SH-SY5Y (cell line): Measurements from ENCODE around the gene ABLIM2.

ENCODE experiments used
- GATA2 ChIP-seq: IDR thresholded peaks from 2 replicates; pipeline ENCODE4 v1.6.1; 2011; ENCODE audit warnings: mild to moderate bottlenecking, low read depth, low read length
- GATA3 ChIP-seq: IDR thresholded peaks from 2 replicates; pipeline ENCODE4 v1.6.1; 2011; ENCODE audit warnings: low read depth, mild to moderate bottlenecking, low read length, moderate library complexity

Gene ABLIM2

DNA sequence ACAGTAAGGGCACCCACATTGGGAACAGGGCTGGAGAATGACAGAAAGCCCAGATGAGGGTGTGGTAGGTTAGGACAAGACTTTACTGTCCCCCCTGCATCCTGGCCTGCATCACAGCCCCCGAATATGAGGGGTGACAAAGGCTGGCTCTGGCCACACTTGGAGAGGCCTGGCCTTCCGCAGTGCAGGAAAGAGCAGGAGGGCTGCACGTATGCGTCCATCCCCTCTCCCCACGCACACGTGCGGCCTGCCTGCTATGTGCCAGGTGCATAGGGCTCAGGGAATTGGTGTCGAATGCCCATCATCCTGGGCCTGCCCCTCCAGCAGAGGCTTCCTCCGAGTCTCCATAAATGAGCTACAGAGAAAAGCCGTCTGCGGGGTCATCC, 80.5 kb downstream of the ABLIM2 start:
- TF ChIP-seq GATA3 (no peak), GATA2 (no peak)

DNA sequence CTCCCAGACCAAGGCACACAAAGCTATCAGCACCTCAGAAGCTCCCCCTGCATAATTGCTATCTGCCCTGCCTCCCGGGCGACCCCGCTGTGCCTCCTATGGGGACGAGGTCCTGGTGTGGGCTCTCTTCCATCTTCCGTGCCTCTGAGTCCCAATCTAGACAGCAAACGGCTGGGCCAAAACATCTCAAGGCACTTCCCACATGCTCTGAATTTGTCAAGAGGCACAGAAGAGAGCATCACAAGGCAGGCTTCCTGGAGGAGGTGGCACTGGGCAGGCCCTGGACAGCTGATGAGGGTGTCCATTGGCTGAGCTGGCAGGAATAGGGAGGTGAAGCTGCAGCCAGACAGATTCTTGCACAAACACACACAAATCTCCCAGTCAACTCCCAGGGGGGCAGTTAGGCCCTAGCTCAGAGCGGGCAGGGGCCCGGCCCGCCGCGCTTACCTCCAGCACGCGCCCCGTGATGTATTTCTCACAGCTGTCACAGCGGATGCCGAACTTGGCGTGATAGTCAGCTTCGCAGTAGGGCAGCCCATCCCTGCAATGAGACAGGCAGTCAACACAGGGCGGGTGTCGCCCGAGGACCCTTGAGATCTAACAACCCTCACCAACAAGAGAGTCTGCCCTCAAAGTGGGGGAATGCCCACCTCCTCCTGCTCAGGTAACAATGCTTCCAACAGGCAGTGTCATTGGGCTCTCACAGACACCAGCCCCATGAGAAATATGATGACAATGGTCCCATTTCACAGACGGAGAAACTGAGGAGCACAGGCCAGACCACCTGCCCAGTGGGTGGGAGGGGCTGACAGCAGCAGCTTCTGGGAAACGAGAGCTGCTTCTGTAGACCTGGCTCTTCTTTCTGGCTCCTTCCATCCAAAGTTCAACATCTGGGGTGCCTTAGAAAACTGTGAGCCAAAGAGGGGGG, 81.2 kb downstream of the ABLIM2 start:
- TF ChIP-seq GATA3 (no peak), GATA2 (no peak)

DNA sequence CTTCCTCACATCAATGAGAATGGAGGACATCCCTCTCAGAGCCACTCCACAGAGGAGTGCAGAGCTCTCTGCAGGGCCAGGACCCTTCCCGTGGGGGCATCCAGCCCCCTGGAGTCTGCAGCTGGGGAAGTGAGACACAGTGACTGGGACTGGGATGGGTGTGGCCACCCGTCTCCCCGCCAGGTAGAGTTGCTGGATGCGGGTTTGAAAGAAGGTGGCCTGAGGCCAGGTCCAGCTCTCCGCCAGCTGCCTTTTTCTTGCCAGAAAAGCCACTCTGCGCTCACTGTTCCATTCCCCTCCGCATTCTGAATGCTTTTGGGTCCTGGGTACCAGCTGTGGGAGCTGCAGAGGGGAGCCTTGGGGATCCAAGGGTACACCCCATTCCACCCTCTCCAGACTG, 82.6 kb downstream of the ABLIM2 start:
- no peak for TF ChIP-seq GATA2
- TF ChIP-seq GATA3, result no peak

DNA sequence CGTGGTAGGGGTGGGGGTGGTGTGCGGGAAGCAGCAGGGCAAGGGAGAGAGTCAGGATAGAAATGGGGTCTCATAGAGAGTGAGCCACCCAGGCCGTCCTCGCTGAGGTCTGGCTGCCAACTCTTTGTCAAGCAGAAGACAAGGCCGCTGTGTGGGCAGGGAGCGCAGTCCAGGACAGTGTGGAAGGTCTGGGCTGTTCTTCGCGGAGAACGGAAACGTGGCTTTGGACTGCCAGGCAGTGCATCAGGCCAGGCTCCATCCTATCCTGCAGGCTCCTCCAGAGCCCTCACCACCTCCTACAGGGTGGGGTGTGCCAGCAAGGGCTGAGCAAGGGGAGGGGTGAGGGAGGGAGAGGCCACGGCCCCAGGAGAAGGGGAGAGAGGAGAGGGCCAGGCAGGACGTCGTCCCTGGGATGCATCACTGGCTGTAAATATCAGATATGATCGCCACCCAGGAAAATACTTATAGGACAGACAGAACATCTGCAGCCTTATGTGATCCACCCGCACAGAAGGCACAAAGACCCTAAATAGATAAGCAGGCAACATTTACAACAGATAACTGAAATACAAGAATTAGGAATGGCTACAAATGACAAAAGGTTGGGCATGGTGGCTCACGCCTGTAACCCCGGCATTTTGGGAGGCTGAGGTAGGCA, 85.3 kb downstream of the ABLIM2 start:
- TF ChIP-seq GATA2 (peak; percentile 79), GATA3 (no peak)

DNA sequence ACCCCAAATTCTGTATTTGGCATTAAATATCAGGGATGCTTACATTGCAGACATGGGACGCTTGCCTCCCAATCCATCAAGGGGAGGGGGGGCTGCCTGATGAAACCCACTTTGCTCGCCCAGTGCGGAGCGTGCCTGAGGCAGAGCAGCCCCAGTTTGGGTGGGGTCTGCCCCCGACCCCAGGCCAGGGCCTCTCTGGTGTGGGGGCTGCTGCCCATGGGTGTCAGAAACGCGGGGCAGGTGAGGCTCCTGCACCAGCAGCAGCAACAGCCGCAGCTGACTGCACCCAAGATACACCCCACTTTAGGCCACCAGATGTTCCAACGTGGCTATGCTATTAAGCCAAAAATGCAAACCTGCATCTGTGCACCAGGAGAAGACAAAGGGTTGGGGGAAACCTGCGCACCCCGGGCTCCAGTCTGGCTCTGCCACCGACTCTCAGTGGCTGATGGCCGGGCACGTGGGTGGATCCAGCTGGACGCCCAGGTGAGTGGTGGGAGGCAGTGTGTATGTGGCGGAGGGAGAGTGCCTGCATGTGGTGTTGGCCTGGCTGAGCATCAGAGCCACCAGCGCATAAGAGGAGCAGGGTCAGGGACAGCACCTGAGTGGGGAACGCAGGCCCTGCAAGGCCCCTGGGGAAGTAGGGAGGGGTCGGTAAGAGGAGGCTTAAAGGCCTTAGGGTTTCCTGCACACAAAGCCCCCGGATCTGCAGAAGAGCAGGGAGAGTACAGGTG, 86.2 kb downstream of the ABLIM2 start:
- TF ChIP-seq GATA3, result no peak
- TF ChIP-seq GATA2, result no peak

DNA sequence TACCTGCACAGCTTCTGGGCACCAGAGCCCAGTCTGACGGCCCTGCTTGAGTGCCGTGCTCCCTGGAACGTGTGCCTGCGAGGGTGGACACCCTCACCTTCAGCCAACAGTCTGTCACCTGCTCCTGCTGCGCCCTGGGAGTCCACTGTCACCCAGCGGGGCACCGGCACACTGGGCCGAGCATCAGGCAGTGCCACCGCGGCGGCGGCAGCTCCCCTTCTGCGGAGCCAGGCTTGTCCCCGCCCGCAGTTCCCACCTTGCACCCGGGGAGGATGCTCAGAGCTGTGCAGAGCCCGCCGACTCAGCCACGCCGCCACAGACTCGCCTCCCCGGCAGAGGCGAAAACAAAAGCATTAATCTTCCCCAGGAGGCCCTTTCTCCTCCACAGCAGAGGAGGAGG, 86.8 kb downstream of the ABLIM2 start:
- no peak for TF ChIP-seq GATA3
- no peak for TF ChIP-seq GATA2

DNA sequence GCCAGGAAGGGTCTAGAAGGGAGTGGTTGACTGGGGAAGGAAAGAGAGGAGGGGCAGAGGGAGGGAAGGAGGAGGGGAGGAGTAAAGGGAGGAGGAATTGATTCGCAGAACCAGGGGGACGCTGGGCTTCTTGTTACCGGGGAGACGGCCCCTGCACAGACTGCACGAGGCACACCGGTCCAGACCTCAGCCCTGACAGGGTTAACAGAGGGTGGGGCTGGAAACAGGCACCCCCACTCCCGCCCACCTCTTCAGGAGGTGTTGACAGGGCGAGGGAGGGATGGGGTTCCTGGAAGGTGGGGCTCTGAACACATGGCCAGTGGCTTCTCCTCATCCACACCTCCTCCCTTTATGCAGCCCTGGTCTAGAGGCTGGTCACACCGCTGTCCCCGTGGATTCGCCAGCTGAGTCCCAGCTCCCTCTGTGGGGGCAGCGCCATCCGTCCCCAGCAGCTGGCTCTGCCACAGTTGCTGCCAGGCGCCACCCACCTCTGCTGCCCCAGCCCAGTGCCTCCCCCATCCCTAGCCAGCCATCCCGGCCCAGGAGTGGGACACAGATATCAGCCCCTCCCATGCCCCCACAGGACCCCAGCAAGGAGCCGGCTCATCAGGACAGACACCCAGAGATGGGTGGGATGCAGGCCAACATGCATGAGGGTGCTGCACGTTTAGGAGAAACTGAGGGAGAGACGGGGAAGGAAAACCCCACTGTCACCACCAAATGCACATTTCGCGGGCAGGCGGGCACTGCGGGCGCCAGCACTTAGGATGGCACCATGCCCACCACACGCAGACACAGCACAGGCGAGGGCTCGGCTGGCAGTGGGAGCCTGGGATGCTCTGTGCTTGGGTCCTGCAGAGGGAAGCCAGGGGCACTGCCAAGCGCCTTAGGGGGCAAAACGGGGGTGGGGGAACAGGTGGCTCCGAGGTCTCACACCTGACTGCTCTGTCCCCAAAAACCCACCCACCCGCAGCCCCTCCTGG, 87.6 kb downstream of the ABLIM2 start:
- TF ChIP-seq GATA3 (no peak), GATA2 (no peak)

DNA sequence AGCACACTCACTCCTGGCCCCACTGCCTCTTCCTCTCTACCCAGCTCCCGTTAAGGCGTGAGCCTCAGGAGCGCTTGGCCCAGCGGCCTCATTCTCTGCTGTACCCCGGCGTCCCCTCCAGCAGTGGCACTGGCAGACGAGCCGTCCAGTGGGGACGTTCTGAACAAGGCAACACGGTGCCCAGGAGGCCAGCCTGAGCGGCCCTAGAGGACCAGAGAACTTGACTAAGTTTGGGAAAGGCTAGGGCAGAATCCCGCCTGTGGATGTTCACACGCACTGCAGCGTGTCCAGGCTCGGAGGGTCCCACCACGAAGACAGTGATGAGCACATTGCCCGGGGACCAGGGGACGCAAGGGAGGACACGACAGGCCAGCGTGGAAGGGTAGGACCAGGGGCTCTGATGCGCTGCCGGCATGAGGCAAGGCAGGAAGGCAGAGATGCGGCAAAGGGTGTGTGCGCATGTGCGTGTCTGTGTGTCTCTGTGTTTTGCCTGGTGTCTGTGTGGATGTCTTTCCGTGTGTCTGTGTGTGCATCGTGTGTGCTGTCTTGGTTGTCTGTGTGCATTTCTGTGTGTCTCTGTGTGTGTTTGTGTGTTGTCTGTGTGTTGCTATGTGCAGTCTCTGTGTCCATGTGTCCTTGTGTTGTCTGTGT, 89.4 kb downstream of the ABLIM2 start:
- TF ChIP-seq GATA3 (no peak), GATA2 (no peak)

DNA sequence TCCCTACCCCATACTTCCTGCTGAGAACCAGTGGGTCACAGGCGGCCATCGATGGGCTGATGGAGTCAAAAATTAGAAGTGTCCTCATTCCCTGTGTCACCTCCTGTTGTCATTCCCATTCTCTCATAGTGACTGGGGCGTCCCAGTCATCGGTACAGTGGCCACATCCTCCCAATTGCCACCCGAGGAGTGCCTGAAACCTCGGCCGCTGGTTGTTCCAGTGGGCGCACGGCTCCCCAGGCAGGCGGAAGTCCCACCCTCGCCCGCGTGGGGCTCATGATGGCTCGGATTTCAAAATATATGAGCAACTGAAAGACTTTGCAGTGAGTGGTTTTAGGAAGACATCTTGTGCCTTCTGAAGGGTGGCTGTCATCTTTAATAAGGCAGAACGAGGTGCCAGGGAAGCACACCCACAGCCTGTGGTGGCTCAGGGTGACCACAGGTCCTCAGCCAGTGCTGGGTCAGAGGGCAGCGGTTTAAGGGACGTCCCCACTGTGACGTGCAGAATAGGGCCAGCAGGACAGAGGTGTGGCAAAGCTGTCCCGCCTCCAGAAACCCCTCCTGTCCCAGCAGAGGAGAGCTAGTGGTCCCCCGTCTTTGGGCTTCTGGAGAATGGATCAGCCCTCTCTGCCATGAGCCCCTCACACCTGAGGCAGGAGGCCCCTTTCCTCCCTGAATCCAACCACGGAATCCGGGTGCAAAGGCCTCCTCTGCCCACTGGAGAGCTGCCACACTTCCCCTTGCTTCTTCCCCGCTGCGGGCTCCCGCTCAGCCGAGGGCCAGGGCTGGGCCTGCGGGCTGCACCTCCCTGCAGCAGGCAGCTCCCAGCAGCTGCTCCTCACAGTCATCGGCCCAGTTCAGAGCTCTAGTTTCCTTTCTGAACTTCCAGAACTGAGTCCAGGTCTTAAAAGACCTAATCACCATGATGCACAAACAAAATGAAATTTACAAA, 90.4 kb downstream of the ABLIM2 start:
- TF ChIP-seq GATA3, result no peak
- no peak for TF ChIP-seq GATA2

DNA sequence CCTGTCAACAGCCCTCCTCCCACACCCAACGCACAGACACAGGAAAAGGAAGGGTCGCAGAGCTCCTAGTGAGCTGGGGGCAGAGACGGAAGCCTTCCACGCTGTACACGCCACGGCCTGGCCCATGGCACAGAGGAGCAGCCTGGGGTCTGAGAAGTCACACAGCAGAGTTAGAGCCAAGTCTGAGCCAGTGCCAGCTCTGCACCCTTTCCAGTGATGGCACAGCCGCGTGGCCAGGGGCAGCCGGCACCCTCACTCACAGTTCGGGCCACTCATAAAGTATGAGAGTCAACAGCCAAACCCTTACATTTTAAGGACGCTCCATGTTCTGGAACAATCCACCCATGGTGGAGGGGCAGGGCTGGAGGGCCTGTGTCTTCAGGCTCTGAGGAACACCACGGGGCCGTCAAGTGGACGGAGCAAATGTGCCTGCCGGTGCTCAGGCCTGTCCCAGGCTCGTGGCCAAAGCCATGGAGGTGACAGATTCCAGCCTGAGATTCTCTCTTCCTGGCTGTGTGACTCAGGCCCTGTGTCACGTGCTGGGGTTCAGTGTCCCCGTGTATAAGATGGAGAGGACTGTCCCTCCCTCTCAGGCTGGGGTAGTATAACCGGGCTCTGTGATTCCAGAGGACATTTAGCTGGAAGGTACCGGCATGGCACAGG, 91.2 kb downstream of the ABLIM2 start:
- TF ChIP-seq GATA3 (no peak), GATA2 (no peak)

DNA sequence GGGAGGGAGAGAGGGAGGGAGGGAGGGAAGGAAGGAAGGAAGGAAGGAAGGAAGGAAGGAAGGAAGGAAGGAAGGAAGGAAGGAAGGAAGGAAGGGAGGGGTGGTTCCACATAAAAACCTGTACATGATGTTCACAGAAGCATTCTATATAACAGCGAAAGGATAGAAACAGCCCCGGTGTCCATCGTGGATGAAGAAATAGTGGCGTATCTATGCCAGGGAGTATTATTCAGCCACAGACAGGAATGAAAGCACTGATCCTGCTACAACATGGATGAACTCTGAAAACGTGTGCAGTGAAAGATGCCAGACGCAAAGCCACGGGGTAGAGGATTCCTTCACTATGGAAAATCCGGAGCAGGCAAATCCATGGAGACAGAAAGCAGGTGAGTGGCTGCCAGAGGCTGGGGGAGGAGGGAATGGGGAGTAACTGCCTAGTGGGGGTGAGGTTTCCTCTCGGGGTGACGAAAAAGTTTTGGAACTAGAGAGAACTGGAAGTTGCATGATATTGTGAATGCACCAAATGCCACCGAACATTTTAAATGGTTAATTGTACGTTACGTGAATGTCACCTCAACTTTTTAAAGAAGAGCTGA, 92.2 kb downstream of the ABLIM2 start:
- TF ChIP-seq GATA3, result no peak
- TF ChIP-seq GATA2, result no peak
